ENCODE measurements around the gene CFAP57. TPM values are rescaled to one million over a fixed set of nuclear protein-coding genes. Genes with fewer than 3 reads are reported as not detected.

CFAP57 gene
- total and polyA plus RNA-seq, 9 donors: 0.13 to 13.2 (median 0.71) TPM

- Histone ChIP-seq H3K27me3 (no peaks in the 10 kb centered on the region), H3K4me3 (no peak overlapping the region), H3K4me1 (ENCODE audit: insufficient read depth) (peaks cover 3% of the 10 kb centered on the region), H3K36me3 (no peaks in the 10 kb centered on the region), H3K9me3 (no peaks in the 10 kb centered on the region), H3K27ac (no peak overlapping the region)
- DNase-seq: peak in 2 of 5 donors; percentile 1 to 25
- no peak for TF ChIP-seq CTCF (IDR thresholded peaks at IDR 0.05)
- TF ChIP-seq EP300 (IDR thresholded peaks at IDR 0.05): no peak
- no peak for TF ChIP-seq POLR2A (IDR thresholded peaks at IDR 0.05)
- intact Hi-C loops (cut with DNase I): no loop called here
- 67 to 72% (median 70%) methylated on average over 9 of the region's 9 CpGs for WGBS, 3 donors
Measured at GRCh38 chr1:43272161-43272560, 100.0 kb downstream of the CFAP57 start.

GRCh38 chr1:43272576-43273571 lies 100.7 kb downstream of the CFAP57 start:
- no peak for TF ChIP-seq EP300 (IDR thresholded peaks at IDR 0.05)
- TF ChIP-seq CTCF (IDR thresholded peaks at IDR 0.05): no peak
- TF ChIP-seq POLR2A (IDR thresholded peaks at IDR 0.05): no peak
- H3K27me3 ChIP-seq: no peaks in the 10 kb centered on the region
- H3K36me3 ChIP-seq: no peaks in the 10 kb centered on the region
- no peaks in the 10 kb centered on the region for H3K9me3 ChIP-seq
- peaks cover 3% of the 10 kb centered on the region for H3K4me1 ChIP-seq (ENCODE audit: insufficient read depth)
- peak in 2 of 5 donors; percentile 10 to 30 for DNase-seq
- H3K27ac ChIP-seq: no peak overlapping the region
- WGBS, 3 donors: 96 to 97% (median 97%) methylated on average over 45 to 46 of the region's 46 CpGs
- intact Hi-C loops (cut with DNase I): no loop called here
- H3K4me3 ChIP-seq: no peak overlapping the region

GRCh38 chr1:43273708-43274107 lies 101.6 kb downstream of the CFAP57 start:
- no peaks in the 10 kb centered on the region for H3K27me3 ChIP-seq
- WGBS, 3 donors: 92 to 98% (median 92%) methylated on average over 7 of the region's 7 CpGs
- H3K9me3 ChIP-seq: no peaks in the 10 kb centered on the region
- DNase-seq: peak in 2 of 5 donors; percentile 2 to 19
- H3K36me3 ChIP-seq: no peaks in the 10 kb centered on the region
- no peak overlapping the region for H3K27ac ChIP-seq
- H3K4me1 ChIP-seq (ENCODE audit: insufficient read depth): peaks cover 3% of the 10 kb centered on the region
- intact Hi-C loops (cut with DNase I): no loop called here
- H3K4me3 ChIP-seq: no peak overlapping the region
- no peak for TF ChIP-seq EP300 (IDR thresholded peaks at IDR 0.05)
- no peak for TF ChIP-seq POLR2A (IDR thresholded peaks at IDR 0.05)
- TF ChIP-seq CTCF (IDR thresholded peaks at IDR 0.05): no peak

- Histone ChIP-seq H3K4me1 (ENCODE audit: insufficient read depth) (peaks cover 3% of the 10 kb centered on the region), H3K4me3 (no peak overlapping the region), H3K27me3 (no peaks in the 10 kb centered on the region), H3K36me3 (no peaks in the 10 kb centered on the region), H3K9me3 (no peaks in the 10 kb centered on the region), H3K27ac (peak overlapping the region in 1 of 2 donors; percentile 32)
- WGBS, 3 donors: 35 to 37% (median 36%) methylated on average over 11 of the region's 11 CpGs
- DNase-seq: peak in 2 of 5 donors; percentile 13 to 45
- TF ChIP-seq EP300 (IDR thresholded peaks at IDR 0.05) (no peak), POLR2A (IDR thresholded peaks at IDR 0.05) (no peak), CTCF (IDR thresholded peaks at IDR 0.05) (no peak)
- intact Hi-C loops (cut with DNase I): no loop called here
Measured at GRCh38 chr1:43274125-43274803, 102.1 kb downstream of the CFAP57 start.

Measured in ovary (tissue), 9 donors.